ENCODE results near the gene UBR3.
"Not testable (repeated sequence)": the region's sequence is repeated elsewhere in the genome, so short reads cannot be mapped to it uniquely, and the experiment has no call there.

The UBR3 gene

DNA sequence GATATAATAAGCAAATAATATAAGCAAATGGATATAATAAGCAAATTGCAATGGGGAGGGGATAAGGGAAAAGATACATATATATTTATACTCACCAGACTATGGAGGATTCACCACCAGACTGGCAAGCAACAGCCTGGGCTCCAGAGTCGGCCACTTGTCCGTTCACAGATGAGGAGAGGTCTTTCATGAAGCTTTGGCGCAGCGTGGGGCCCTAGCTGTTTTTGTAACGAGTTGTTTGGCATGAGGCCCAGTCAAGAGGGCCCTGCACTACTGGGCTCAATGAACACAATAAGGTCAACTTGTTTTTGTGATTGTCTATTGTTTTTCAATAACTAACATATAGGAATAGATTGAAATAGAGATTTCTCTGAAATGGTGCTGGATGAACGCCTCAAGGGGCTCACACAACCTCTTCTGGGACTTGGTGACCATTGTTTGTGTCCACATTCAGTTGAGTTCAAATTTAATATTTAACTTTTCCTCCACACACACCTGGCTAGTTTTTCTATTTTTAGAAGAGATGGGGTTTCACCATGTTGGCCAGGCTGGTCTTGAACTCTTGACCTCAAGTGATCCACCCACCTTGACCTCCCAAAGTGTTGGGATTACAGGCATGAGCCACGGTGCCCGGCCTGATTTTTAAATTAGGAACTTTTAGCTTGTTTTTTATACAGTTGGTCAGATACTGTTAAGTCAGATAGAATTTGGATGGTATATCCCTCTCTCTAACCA is 21.9 kb downstream of the UBR3 start:
- not testable (repeated sequence) for DNase-seq (ENCODE audit: low read depth); H3K36me3 ChIP-seq (ENCODE audit: control insufficient read depth, insufficient read depth, low read length, severe bottlenecking); H3K4me1 ChIP-seq (ENCODE audit: control insufficient read depth, insufficient read depth, low read length); H3K9ac ChIP-seq (ENCODE audit: low read length); H3K9me3 ChIP-seq (ENCODE audit: control insufficient read depth, low read length); H3K27me3 ChIP-seq (replicated peaks; ENCODE audit: control insufficient read depth, insufficient read depth, low read length); H3K4me3 ChIP-seq (ENCODE audit: low read length)

DNA sequence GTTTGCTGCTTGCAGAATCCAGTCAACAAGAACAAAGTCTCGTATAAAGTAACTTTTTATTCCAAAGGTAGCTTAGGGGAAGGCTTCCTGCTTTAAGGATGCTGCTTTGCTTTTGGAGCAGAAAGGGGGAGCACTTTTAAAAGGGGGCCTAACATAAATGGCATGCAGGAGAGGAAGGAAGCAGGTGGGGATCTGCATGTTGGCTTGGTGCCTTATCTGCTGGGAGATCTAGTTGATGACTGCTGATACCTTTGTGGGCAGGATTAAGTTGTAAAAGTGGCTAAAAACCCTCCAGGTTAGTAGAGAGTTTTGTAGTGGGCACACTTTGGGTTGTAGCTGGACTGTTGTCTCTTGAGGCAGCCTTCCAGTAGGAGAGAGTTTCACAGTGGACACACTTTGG is 22.5 kb downstream of the UBR3 start:
- DNase-seq (ENCODE audit: low read depth), result no peak
- H3K4me3 ChIP-seq (ENCODE audit: low read length), result no peak overlapping the region
- no peak overlapping the region for H3K9ac ChIP-seq (ENCODE audit: low read length)
- H3K4me1 ChIP-seq (ENCODE audit: control insufficient read depth, insufficient read depth, low read length), result peaks cover 5% of the 10 kb centered on the region
- no peaks in the 10 kb centered on the region for H3K27me3 ChIP-seq (replicated peaks; ENCODE audit: control insufficient read depth, insufficient read depth, low read length)
- no peaks in the 10 kb centered on the region for H3K9me3 ChIP-seq (ENCODE audit: control insufficient read depth, low read length)
- no peaks in the 10 kb centered on the region for H3K36me3 ChIP-seq (ENCODE audit: control insufficient read depth, insufficient read depth, low read length, severe bottlenecking)

DNA sequence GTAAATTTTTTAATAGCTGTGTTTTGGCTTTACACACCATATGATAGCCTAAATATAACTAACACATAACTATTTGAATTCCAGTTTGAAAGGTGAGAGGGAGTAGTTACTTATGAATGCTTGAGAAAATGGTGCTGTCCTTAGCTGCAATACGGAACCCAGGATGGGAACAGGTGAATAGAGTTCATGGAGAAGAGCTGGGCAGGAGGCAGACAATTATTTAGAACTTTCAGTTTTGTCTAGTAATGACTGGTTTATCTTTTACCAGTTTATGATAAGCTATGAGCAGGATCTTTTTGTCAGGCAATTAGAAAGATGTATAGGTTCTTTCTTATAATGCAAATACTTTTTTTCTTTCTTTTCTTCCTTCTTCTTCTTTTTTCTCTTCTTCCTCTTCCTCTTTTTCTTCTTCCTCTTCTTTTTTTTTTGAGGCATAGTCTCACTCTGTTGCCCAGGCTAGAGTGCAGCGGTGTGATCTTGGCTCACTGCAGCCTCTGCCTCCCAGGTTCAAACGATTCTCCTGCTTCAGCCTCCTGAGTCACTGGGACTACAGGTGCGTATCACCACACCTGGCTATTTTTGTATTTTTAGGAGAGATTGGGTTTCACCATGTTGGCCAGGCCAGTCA is 25.9 kb downstream of the UBR3 start:
- H3K9ac ChIP-seq (ENCODE audit: low read length), result no peak overlapping the region

GRCh38 chr2:169855281-169856258 is 28.3 kb downstream of the UBR3 start:
- H3K4me1 ChIP-seq (ENCODE audit: control insufficient read depth, insufficient read depth, low read length); DNase-seq (ENCODE audit: low read depth); H3K9ac ChIP-seq (ENCODE audit: low read length); H3K27me3 ChIP-seq (replicated peaks; ENCODE audit: control insufficient read depth, insufficient read depth, low read length); H3K4me3 ChIP-seq (ENCODE audit: low read length); H3K36me3 ChIP-seq (ENCODE audit: control insufficient read depth, insufficient read depth, low read length, severe bottlenecking); H3K9me3 ChIP-seq (ENCODE audit: control insufficient read depth, low read length): not testable (repeated sequence)

More for the DNA sequence above, 25.9 kb downstream of the UBR3 start:
- Histone ChIP-seq H3K4me3 (ENCODE audit: low read length) (no peak overlapping the region), H3K36me3 (ENCODE audit: control insufficient read depth, insufficient read depth, low read length, severe bottlenecking) (no peaks in the 10 kb centered on the region), H3K9me3 (ENCODE audit: control insufficient read depth, low read length) (no peaks in the 10 kb centered on the region), H3K27me3 (replicated peaks; ENCODE audit: control insufficient read depth, insufficient read depth, low read length) (no peaks in the 10 kb centered on the region), H3K4me1 (ENCODE audit: control insufficient read depth, insufficient read depth, low read length) (peaks cover 5% of the 10 kb centered on the region)
- DNase-seq (ENCODE audit: low read depth), result no peak

GRCh38 chr2:169859423-169859822 is 32.2 kb downstream of the UBR3 start:
- Histone ChIP-seq H3K9ac (ENCODE audit: low read length) (no peak overlapping the region), H3K9me3 (ENCODE audit: control insufficient read depth, low read length) (no peaks in the 10 kb centered on the region), H3K36me3 (ENCODE audit: control insufficient read depth, insufficient read depth, low read length, severe bottlenecking) (no peaks in the 10 kb centered on the region), H3K27me3 (replicated peaks; ENCODE audit: control insufficient read depth, insufficient read depth, low read length) (no peaks in the 10 kb centered on the region), H3K4me3 (ENCODE audit: low read length) (no peak overlapping the region), H3K4me1 (ENCODE audit: control insufficient read depth, insufficient read depth, low read length) (peaks cover 14% of the 10 kb centered on the region)
- DNase-seq (ENCODE audit: low read depth), result no peak

GRCh38 chr2:169860149-169860548 is 32.9 kb downstream of the UBR3 start:
- DNase-seq (ENCODE audit: low read depth), result peak; percentile 44
- Histone ChIP-seq H3K36me3 (ENCODE audit: control insufficient read depth, insufficient read depth, low read length, severe bottlenecking) (no peaks in the 10 kb centered on the region), H3K9ac (ENCODE audit: low read length) (no peak overlapping the region), H3K4me3 (ENCODE audit: low read length) (no peak overlapping the region), H3K9me3 (ENCODE audit: control insufficient read depth, low read length) (no peaks in the 10 kb centered on the region), H3K27me3 (replicated peaks; ENCODE audit: control insufficient read depth, insufficient read depth, low read length) (no peaks in the 10 kb centered on the region), H3K4me1 (ENCODE audit: control insufficient read depth, insufficient read depth, low read length) (peaks cover 14% of the 10 kb centered on the region)

DNA sequence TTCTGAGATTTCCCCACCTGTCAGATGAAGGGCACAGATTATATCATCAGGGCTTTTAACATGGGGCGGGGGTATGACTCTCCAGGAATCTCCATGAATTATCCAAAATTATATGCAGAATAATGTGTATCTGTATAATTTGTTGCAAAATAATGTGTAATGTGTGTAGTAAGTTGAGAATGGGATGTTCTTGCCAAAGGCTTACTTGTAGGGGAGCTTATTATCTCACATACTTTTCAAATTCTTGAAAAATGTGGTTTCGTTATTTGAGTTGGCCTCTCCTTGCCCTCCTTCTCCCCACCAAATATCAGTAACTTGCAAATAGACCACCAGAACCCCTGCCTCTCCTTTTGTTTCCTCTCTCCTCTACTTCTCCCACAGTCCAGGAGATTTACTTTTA is 35.6 kb downstream of the UBR3 start:
- Histone ChIP-seq H3K27me3 (replicated peaks; ENCODE audit: control insufficient read depth, insufficient read depth, low read length) (no peaks in the 10 kb centered on the region), H3K4me1 (ENCODE audit: control insufficient read depth, insufficient read depth, low read length) (peaks cover 21% of the 10 kb centered on the region), H3K36me3 (ENCODE audit: control insufficient read depth, insufficient read depth, low read length, severe bottlenecking) (no peaks in the 10 kb centered on the region), H3K9me3 (ENCODE audit: control insufficient read depth, low read length) (no peaks in the 10 kb centered on the region), H3K4me3 (ENCODE audit: low read length) (no peak overlapping the region), H3K9ac (ENCODE audit: low read length) (no peak overlapping the region)
- peak; percentile 68 for DNase-seq (ENCODE audit: low read depth)

- H3K9me3 ChIP-seq (ENCODE audit: control insufficient read depth, low read length), result no peaks in the 10 kb centered on the region
- peaks cover 21% of the 10 kb centered on the region for H3K4me1 ChIP-seq (ENCODE audit: control insufficient read depth, insufficient read depth, low read length)
- no peaks in the 10 kb centered on the region for H3K36me3 ChIP-seq (ENCODE audit: control insufficient read depth, insufficient read depth, low read length, severe bottlenecking)
- H3K9ac ChIP-seq (ENCODE audit: low read length), result no peak overlapping the region
- no peaks in the 10 kb centered on the region for H3K27me3 ChIP-seq (replicated peaks; ENCODE audit: control insufficient read depth, insufficient read depth, low read length)
- no peak overlapping the region for H3K4me3 ChIP-seq (ENCODE audit: low read length)
- DNase-seq (ENCODE audit: low read depth), result no peak
Observed at GRCh38 chr2:169865492-169865891, 38.2 kb downstream of the UBR3 start.

DNA sequence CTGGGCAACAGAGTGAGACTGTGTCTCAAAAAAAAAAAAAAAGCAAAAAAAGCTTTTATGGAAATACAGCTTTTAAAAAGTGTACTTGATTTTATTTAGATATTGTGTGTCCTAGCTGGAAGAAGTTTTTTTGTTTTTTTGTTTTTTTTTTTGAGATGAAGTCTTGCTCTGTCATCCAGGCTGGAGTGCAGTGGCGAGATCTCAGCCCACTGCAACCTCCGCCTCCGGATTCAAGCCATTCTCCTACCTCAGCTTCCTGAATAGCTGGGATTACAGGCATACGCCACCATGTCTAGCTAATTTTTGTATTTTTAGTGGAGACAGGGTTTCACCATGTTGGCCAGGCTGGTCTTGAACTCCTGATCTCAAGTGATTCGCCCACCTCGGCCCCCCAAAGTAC is 39.0 kb downstream of the UBR3 start:
- H3K4me1 ChIP-seq (ENCODE audit: control insufficient read depth, insufficient read depth, low read length), result peaks cover 21% of the 10 kb centered on the region
- not testable (repeated sequence) for H3K9ac ChIP-seq (ENCODE audit: low read length); H3K9me3 ChIP-seq (ENCODE audit: control insufficient read depth, low read length); H3K36me3 ChIP-seq (ENCODE audit: control insufficient read depth, insufficient read depth, low read length, severe bottlenecking); H3K27me3 ChIP-seq (replicated peaks; ENCODE audit: control insufficient read depth, insufficient read depth, low read length); DNase-seq (ENCODE audit: low read depth); H3K4me3 ChIP-seq (ENCODE audit: low read length)

- H3K4me1 ChIP-seq (ENCODE audit: control insufficient read depth, insufficient read depth, low read length), result peaks cover 20% of the 10 kb centered on the region
Observed at GRCh38 chr2:169867579-169867978, 40.3 kb downstream of the UBR3 start.

GRCh38 chr2:169868951-169869350 is 41.7 kb downstream of the UBR3 start:
- no peaks in the 10 kb centered on the region for H3K9me3 ChIP-seq (ENCODE audit: control insufficient read depth, low read length)
- H3K4me3 ChIP-seq (ENCODE audit: low read length), result no peak overlapping the region
- no peaks in the 10 kb centered on the region for H3K27me3 ChIP-seq (replicated peaks; ENCODE audit: control insufficient read depth, insufficient read depth, low read length)
- H3K9ac ChIP-seq (ENCODE audit: low read length), result no peak overlapping the region
- peaks cover 7% of the 10 kb centered on the region for H3K4me1 ChIP-seq (ENCODE audit: control insufficient read depth, insufficient read depth, low read length)
- H3K36me3 ChIP-seq (ENCODE audit: control insufficient read depth, insufficient read depth, low read length, severe bottlenecking), result no peaks in the 10 kb centered on the region
- no peak for DNase-seq (ENCODE audit: low read depth)

More at GRCh38 chr2:169867579-169867978, 40.3 kb downstream of the UBR3 start:
- DNase-seq (ENCODE audit: low read depth), result no peak
- no peaks in the 10 kb centered on the region for H3K27me3 ChIP-seq (replicated peaks; ENCODE audit: control insufficient read depth, insufficient read depth, low read length)
- no peak overlapping the region for H3K4me3 ChIP-seq (ENCODE audit: low read length)
- H3K36me3 ChIP-seq (ENCODE audit: control insufficient read depth, insufficient read depth, low read length, severe bottlenecking), result no peaks in the 10 kb centered on the region
- H3K9me3 ChIP-seq (ENCODE audit: control insufficient read depth, low read length), result no peaks in the 10 kb centered on the region
- no peak overlapping the region for H3K9ac ChIP-seq (ENCODE audit: low read length)

Measured in adipocyte (in vitro differentiated cells).